ENCODE measurements around the gene ATG7. TPM values are rescaled to one million over a fixed set of nuclear protein-coding genes. Genes with fewer than 3 reads are reported as not detected.

Gene ATG7
- total RNA-seq, 1 experiment from 2014 or later: 29.3 TPM

- Histone ChIP-seq H3K4me3 (replicated peaks in 1 of 2; ENCODE audit: low read depth in 1 of 2, low read length in 2 of 2) (no peak overlapping the region), H3K27me3 (ENCODE audit: insufficient read depth, low read length) (no peaks in the 10 kb centered on the region), H3K79me2 (ENCODE audit: insufficient read depth, low read length) (no peaks in the 10 kb centered on the region), H3K36me3 (ENCODE audit: control insufficient read depth in 1 of 2, insufficient read depth in 2 of 2, low read length in 2 of 2) (no peaks in the 10 kb centered on the region), H3K4me1 (ENCODE audit: control insufficient read depth in 1 of 2, insufficient read depth in 2 of 2, low read length in 2 of 2) (peaks cover 0 to 2% of the 10 kb centered on the region in 2 experiments; a peak in 1 of 4 replicates), H4K20me1 (ENCODE audit: insufficient read depth) (no peaks in the 10 kb centered on the region), H3K9ac (ENCODE audit: low read length) (no peak overlapping the region), H3K9me2 (ENCODE audit: insufficient read depth) (no peaks in the 10 kb centered on the region), H3K9me3 (ENCODE audit: control insufficient read depth in 1 of 2, insufficient read depth in 1 of 2, low read depth in 1 of 2, low read length in 2 of 2) (no peaks in the 10 kb centered on the region), H3K4me2 (ENCODE audit: low read length) (no peak overlapping the region), H3K27ac (ENCODE audit: low read depth, low read length) (no peak overlapping the region), H2AFZ (ENCODE audit: low read depth, low read length, poor library complexity, severe bottlenecking) (no peak overlapping the region)
- no TSS peak for BruUV-seq (replicated peaks)
- RAD21 ChIA-PET (ENCODE audit: low non-redundant PET in 1 of 2, low total read pairs in 2 of 2, uncharacterized antibody in 2 of 2, unreplicated experiment in 2 of 2): no interaction called here
- POLR2A ChIA-PET: no interaction called here
- TF ChIP-seq EGR1 (IDR thresholded peaks at IDR 0.05; ENCODE audit: low read depth) (no peak), ZBTB33 (IDR thresholded peaks at IDR 0.05; ENCODE audit: extremely low read depth, insufficient replicate concordance, low read length) (no peak), FOSL1 (IDR thresholded peaks at IDR 0.05; ENCODE audit: low read depth) (no peak), SRF (IDR thresholded peaks at IDR 0.05; ENCODE audit: low read depth) (no peak), TCF7L2 (IDR thresholded peaks at IDR 0.05; ENCODE audit: borderline replicate concordance, extremely low read depth, insufficient read depth, insufficient read length) (no peak), SIN3A (IDR thresholded peaks at IDR 0.05; ENCODE audit: low read depth) (no peak), JUND (IDR thresholded peaks at IDR 0.05) (no peak), ZFX (IDR thresholded peaks at IDR 0.05) (no peak), CTCF (IDR thresholded peaks at IDR 0.05 in 2 of 3, conservative IDR thresholded peaks at IDR 0.05 in 1 of 3; ENCODE audit: borderline replicate concordance in 1 of 3, insufficient read depth in 1 of 3, low read depth in 2 of 3, low read length in 2 of 3) (no peak), YY1 (IDR thresholded peaks at IDR 0.05; ENCODE audit: extremely low read depth, insufficient replicate concordance, low read depth, low read length) (no peak), RAD21 (IDR thresholded peaks at IDR 0.05; ENCODE audit: low read depth) (no peak), MAX (IDR thresholded peaks at IDR 0.05) (no peak), ELF1 (IDR thresholded peaks at IDR 0.05; ENCODE audit: borderline replicate concordance, low read depth) (no peak), ZNF274 (IDR thresholded peaks at IDR 0.05; ENCODE audit: low read depth, low read length) (no peak), ATF3 (IDR thresholded peaks at IDR 0.05) (no peak), POLR2AphosphoS5 (IDR thresholded peaks at IDR 0.05; ENCODE audit: low read depth, low read length) (no peak), SP1 (IDR thresholded peaks at IDR 0.05; ENCODE audit: low read depth) (no peak), POLR2A (IDR thresholded peaks at IDR 0.05; ENCODE audit: borderline replicate concordance, extremely low read depth, insufficient read depth, insufficient read length) (no peak)
- DNase-seq (ENCODE audit: low read depth, low spot score) (no peak), ATAC-seq (0 out of 2 replicates have a peak, but pooled peaks have one; percentile 38)
- intact Hi-C loops (cut with micrococcal nuclease): no loop called here
- CTCF ChIA-PET: no interaction called here
Measured at GRCh38 chr3:11447584-11448200, 175.5 kb downstream of the ATG7 start.

Measured in HCT116 (cell line).